Measurements from ENCODE around the gene SLC2A5.
"Not testable (repeated sequence)": the region's sequence is repeated elsewhere in the genome, so short reads cannot be mapped to it uniquely, and the experiment has no call there.

DNA sequence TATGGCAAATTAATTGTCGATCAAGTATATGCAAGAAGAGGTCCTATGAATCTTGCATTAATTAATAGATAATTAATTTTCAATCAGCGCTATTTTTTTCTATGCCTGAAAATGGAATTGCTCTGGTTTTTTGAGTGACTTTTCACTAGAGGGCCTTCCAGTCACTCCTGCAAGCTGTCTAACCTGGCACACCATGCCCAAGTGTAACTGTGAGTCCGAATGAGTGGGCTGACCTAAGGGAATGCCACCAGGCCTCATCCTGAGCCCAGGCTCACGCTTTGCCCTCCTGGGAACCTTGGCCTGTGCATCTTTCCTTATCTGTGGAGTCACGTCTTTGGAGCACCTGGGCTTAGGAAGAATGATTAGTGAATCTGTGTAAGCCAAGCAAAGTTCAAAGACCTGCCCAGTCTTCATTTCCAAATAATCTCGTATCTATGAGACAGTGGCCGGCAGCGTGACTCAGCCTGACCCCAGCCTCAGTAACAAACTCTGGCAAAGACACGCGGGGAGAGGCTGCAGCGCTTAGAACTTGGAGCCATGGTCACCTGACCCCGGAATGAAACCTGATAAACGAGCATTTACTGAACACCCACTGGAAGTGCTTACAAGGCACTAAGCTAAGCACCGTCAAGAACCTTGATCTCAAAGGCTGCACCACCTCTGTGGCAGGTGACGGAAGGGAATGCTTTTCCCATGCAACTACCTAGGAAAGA, 47.3 kb downstream of the SLC2A5 start:
- not testable (repeated sequence) for TF ChIP-seq POLR2AphosphoS5 (IDR thresholded peaks at IDR 0.05)
- TF ChIP-seq, protein P1, sequence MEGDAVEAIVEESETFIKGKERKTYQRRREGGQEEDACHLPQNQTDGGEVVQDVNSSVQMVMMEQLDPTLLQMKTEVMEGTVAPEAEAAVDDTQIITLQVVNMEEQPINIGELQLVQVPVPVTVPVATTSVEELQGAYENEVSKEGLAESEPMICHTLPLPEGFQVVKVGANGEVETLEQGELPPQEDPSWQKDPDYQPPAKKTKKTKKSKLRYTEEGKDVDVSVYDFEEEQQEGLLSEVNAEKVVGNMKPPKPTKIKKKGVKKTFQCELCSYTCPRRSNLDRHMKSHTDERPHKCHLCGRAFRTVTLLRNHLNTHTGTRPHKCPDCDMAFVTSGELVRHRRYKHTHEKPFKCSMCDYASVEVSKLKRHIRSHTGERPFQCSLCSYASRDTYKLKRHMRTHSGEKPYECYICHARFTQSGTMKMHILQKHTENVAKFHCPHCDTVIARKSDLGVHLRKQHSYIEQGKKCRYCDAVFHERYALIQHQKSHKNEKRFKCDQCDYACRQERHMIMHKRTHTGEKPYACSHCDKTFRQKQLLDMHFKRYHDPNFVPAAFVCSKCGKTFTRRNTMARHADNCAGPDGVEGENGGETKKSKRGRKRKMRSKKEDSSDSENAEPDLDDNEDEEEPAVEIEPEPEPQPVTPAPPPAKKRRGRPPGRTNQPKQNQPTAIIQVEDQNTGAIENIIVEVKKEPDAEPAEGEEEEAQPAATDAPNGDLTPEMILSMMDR (IDR thresholded peaks at IDR 0.05) = not testable (repeated sequence)

Data from sigmoid colon (tissue), 4 donors.